Neural cell (in vitro differentiated cells): ENCODE results near the gene GUF1. TPM values are rescaled to one million over a fixed set of nuclear protein-coding genes. Genes with fewer than 3 reads are reported as not detected.

ENCODE experiments used
- H2AFZ ChIP-seq: fragments of 200-600, 300-800 bp; sonication (generic), shearing (Covaris generic); 2 replicates; pipeline ENCODE4 v1.6.0; 2014; ENCODE audit warnings: low read depth, mild to moderate bottlenecking, antibody characterized with exemption, low read length, moderate library complexity
- H3F3A ChIP-seq: fragments of 200-600 bp; shearing (Covaris generic); 2 replicates; pipeline ENCODE4 v1.6.1; 2016; ENCODE audit warnings: mild to moderate bottlenecking, moderate library complexity, mixed read lengths, antibody characterized with exemption, low read length; ENCODE audit not compliant: insufficient read depth, poor library complexity, severe bottlenecking
- H3K27ac ChIP-seq: fragments of 200-600, 300-800 bp; sonication (generic), shearing (Covaris generic); 2 replicates; pipeline ENCODE4 v1.5.1; 2014; ENCODE audit warnings: mild to moderate bottlenecking, low read length, moderate library complexity
- H3K27me3 ChIP-seq: fragments of 300-800, 200-600 bp; sonication (generic), shearing (Covaris generic); 2 replicates; pipeline ENCODE4 v1.6.0; 2014; ENCODE audit warnings: mild to moderate bottlenecking, low read depth, low read length, moderate library complexity; ENCODE audit not compliant: insufficient read depth
- H3K36me3 ChIP-seq: fragments of 300-800, 200-600 bp; sonication (generic), shearing (Covaris generic); 2 replicates; pipeline ENCODE4 v1.5.1; 2014; ENCODE audit warnings: mild to moderate bottlenecking, antibody characterized with exemption, low read length, moderate library complexity; ENCODE audit not compliant: insufficient read depth
- H3K4me2 ChIP-seq: fragments of 300-800, 200-600 bp; sonication (generic), shearing (Covaris generic); 2 replicates; pipeline ENCODE4 v1.6.0; 2014; ENCODE audit warnings: mild to moderate bottlenecking, low read length
- H3K4me3 ChIP-seq: fragments of 300-800, 200-600 bp; sonication (generic), shearing (Covaris generic); 2 replicates; pipeline ENCODE4 v1.5.1; 2014; ENCODE audit warnings: mild to moderate bottlenecking, low read length, moderate library complexity
- H3K79me2 ChIP-seq: fragments of 200-600 bp; shearing (Covaris generic); replicated peaks from 2 replicates; pipeline ENCODE4 v1.6.0; 2014; ENCODE audit warnings: mild to moderate bottlenecking, low read length, moderate library complexity; ENCODE audit not compliant: insufficient read depth
- H3K9ac ChIP-seq: fragments of 300-800, 200-600 bp; sonication (generic), shearing (Covaris generic); 2 replicates; pipeline ENCODE4 v1.6.1; 2016; ENCODE audit warnings: mild to moderate bottlenecking, low read length, mixed read lengths
- H3K9me2 ChIP-seq: fragments of 200-600 bp; shearing (Covaris generic); 2 replicates; pipeline ENCODE4 v1.6.1; 2016; ENCODE audit warnings: mild to moderate bottlenecking, low read length, mixed read lengths; ENCODE audit not compliant: insufficient read depth
- H3K9me3 ChIP-seq: fragments of 200-600, 300-800 bp; sonication (generic), shearing (Covaris generic); 2 replicates; pipeline ENCODE4 v1.6.1; 2016; ENCODE audit warnings: mild to moderate bottlenecking, mixed run types, low read length, moderate library complexity, mixed read lengths
- H4K20me1 ChIP-seq: fragments of 200-600 bp; shearing (Covaris generic); 2 replicates; pipeline ENCODE4 v1.6.1; 2016; ENCODE audit warnings: mild to moderate bottlenecking, mixed run types; ENCODE audit not compliant: insufficient read depth
- EP300 ChIP-seq: fragments of 450-650 bp; conservative IDR thresholded peaks from 2 replicates; pipeline ENCODE4 v1.6.1; 2014; ENCODE audit warnings: antibody characterized with exemption, mild to moderate bottlenecking, moderate library complexity; ENCODE audit not compliant: poor library complexity, severe bottlenecking
- EZH2 ChIP-seq: fragments of 200-600, 300-800 bp; shearing (Covaris generic), sonication (generic); IDR thresholded peaks from 2 replicates; pipeline ENCODE4 v1.6.1; 2014; ENCODE audit warnings: antibody characterized with exemption, low read length, borderline replicate concordance, mild to moderate bottlenecking; ENCODE audit not compliant: insufficient read depth, poor library complexity, severe bottlenecking
- MXI1 ChIP-seq: fragments of 450-650 bp; conservative IDR thresholded peaks from 2 replicates; pipeline ENCODE4 v1.6.1; 2014; ENCODE audit warnings: antibody characterized with exemption, mild to moderate bottlenecking; ENCODE audit not compliant: poor library complexity, severe bottlenecking
- POLR2AphosphoS5 ChIP-seq: IDR thresholded peaks from 2 replicates; pipeline ENCODE4 v1.6.1; 2012
- RAD21 ChIP-seq: fragments of 450-650 bp; conservative IDR thresholded peaks from 2 replicates; pipeline ENCODE4 v1.6.1; 2014; ENCODE audit warnings: antibody characterized with exemption, mild to moderate bottlenecking, moderate library complexity
- TAF1 ChIP-seq: IDR thresholded peaks from 2 replicates; pipeline ENCODE4 v1.6.1; 2012; ENCODE audit warnings: low read depth
- polyA plus RNA-seq: library from polyadenylated mRNA; depleted of rRNA; stranded (reverse); fragments of >200 nt; gene quantifications from 2 replicates; pipeline ENCODE4 v1.2.3, GENCODE V29; 2014
- TF ChIP-seq, protein P1 (sequence below): IDR thresholded peaks from 2 replicates; pipeline ENCODE4 v1.6.1; 2012; ENCODE audit warnings: borderline replicate concordance
- TF ChIP-seq, protein P2 (sequence below): fragments of 450-650 bp; IDR thresholded peaks from 2 replicates; pipeline ENCODE4 v1.5.1; 2014; ENCODE audit warnings: antibody characterized with exemption, mild to moderate bottlenecking, moderate library complexity; ENCODE audit not compliant: poor library complexity, severe bottlenecking

The GUF1 gene
- polyA plus RNA-seq, 1 donor from 2014 or later: 15.5 TPM

DNA sequence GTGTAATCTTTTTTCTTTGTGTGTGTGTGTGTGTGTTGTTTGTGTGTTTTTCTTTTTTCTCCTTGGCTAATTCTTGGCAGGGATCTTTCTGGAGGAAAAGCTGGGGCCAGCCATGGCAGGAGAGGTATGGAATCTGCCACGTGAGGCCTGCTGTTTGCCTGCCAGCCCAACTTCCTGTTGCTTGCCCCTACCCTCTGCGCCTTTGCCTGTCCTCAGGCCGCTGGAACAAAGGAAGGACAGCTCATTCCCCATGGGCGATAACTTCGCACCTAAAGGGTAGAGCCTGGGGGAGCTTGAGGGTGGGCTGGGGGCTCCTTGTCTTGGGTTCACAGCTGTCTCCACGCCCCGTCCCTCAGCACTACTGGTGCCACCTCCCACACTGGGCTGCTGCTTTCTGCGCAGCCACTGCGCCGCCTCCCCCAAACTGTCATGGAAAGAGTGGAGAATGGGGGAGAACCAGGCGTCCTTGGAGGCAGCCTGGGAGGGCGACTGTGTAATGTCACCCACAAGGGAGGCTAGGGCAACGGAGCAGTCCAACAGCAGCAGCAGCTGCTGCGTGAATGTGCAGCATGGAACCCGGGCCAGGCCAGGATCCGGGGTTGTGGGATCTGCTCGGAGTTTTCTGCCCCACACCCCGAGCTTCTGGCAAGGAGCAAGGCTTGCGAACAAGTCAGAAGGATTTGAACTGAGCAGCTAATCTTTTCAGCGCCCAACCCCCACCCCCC lies 14.5 kb upstream of the GUF1 start:
- no peaks in the 10 kb centered on the region for H3K36me3 ChIP-seq
- H2AFZ ChIP-seq: no peak overlapping the region
- H3K79me2 ChIP-seq: no peaks in the 10 kb centered on the region
- TF ChIP-seq, protein P1, sequence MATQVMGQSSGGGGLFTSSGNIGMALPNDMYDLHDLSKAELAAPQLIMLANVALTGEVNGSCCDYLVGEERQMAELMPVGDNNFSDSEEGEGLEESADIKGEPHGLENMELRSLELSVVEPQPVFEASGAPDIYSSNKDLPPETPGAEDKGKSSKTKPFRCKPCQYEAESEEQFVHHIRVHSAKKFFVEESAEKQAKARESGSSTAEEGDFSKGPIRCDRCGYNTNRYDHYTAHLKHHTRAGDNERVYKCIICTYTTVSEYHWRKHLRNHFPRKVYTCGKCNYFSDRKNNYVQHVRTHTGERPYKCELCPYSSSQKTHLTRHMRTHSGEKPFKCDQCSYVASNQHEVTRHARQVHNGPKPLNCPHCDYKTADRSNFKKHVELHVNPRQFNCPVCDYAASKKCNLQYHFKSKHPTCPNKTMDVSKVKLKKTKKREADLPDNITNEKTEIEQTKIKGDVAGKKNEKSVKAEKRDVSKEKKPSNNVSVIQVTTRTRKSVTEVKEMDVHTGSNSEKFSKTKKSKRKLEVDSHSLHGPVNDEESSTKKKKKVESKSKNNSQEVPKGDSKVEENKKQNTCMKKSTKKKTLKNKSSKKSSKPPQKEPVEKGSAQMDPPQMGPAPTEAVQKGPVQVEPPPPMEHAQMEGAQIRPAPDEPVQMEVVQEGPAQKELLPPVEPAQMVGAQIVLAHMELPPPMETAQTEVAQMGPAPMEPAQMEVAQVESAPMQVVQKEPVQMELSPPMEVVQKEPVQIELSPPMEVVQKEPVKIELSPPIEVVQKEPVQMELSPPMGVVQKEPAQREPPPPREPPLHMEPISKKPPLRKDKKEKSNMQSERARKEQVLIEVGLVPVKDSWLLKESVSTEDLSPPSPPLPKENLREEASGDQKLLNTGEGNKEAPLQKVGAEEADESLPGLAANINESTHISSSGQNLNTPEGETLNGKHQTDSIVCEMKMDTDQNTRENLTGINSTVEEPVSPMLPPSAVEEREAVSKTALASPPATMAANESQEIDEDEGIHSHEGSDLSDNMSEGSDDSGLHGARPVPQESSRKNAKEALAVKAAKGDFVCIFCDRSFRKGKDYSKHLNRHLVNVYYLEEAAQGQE: no peak
- no peak for TF ChIP-seq TAF1
- no peak for TF ChIP-seq RAD21
- no peak overlapping the region for H3K27ac ChIP-seq
- no peaks in the 10 kb centered on the region for H3K9me2 ChIP-seq
- H3K4me3 ChIP-seq: no peak overlapping the region
- no peaks in the 10 kb centered on the region for H3K27me3 ChIP-seq
- H3K9ac ChIP-seq: no peak overlapping the region
- H4K20me1 ChIP-seq: no peaks in the 10 kb centered on the region
- H3F3A ChIP-seq: no peaks in the 10 kb centered on the region
- no peaks in the 10 kb centered on the region for H3K9me3 ChIP-seq
- no peak overlapping the region for H3K4me2 ChIP-seq

DNA sequence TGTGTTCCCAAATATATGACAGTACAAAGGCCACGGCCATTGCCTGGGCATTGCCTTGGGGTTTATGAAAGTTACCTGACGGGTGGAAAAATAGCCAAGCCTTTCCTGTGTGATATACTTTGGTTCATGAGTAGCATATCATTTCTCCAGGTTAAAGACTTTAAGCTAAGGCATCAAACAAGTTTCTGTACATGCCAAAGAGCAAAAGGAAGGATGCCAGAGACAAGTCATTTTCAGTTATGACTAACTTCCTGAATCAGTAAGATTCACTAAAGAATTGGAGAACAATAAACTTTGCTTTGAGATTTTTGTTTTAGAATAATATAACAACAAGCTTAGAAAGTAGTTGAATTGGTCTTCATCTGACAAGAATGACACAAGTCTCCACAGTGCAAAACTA lies 9.7 kb upstream of the GUF1 start:
- no peaks in the 10 kb centered on the region for H3K79me2 ChIP-seq
- H3K36me3 ChIP-seq: no peaks in the 10 kb centered on the region
- no peaks in the 10 kb centered on the region for H3K9me2 ChIP-seq
- H3K27ac ChIP-seq: no peak overlapping the region
- H3K27me3 ChIP-seq: no peaks in the 10 kb centered on the region
- H3K4me2 ChIP-seq: no peak overlapping the region
- H3K9me3 ChIP-seq: no peaks in the 10 kb centered on the region
- H3K4me3 ChIP-seq: no peak overlapping the region
- no peak overlapping the region for H2AFZ ChIP-seq
- no peaks in the 10 kb centered on the region for H3F3A ChIP-seq
- no peak for TF ChIP-seq TAF1
- TF ChIP-seq MXI1: no peak
- no peak for TF ChIP-seq EZH2
- TF ChIP-seq, protein P2, sequence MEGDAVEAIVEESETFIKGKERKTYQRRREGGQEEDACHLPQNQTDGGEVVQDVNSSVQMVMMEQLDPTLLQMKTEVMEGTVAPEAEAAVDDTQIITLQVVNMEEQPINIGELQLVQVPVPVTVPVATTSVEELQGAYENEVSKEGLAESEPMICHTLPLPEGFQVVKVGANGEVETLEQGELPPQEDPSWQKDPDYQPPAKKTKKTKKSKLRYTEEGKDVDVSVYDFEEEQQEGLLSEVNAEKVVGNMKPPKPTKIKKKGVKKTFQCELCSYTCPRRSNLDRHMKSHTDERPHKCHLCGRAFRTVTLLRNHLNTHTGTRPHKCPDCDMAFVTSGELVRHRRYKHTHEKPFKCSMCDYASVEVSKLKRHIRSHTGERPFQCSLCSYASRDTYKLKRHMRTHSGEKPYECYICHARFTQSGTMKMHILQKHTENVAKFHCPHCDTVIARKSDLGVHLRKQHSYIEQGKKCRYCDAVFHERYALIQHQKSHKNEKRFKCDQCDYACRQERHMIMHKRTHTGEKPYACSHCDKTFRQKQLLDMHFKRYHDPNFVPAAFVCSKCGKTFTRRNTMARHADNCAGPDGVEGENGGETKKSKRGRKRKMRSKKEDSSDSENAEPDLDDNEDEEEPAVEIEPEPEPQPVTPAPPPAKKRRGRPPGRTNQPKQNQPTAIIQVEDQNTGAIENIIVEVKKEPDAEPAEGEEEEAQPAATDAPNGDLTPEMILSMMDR: no peak
- no peak for TF ChIP-seq EP300
- TF ChIP-seq POLR2AphosphoS5: no peak
- TF ChIP-seq, protein P1: no peak
- H4K20me1 ChIP-seq: no peaks in the 10 kb centered on the region
- H3K9ac ChIP-seq: no peak overlapping the region
